Chondrocyte (in vitro differentiated cells): Measurements from ENCODE around the gene FOXL1. TPM values are rescaled to one million over a fixed set of nuclear protein-coding genes. Genes with fewer than 3 reads are reported as not detected.

ENCODE experiments used
- DNase-seq: peaks from one replicate; pipeline ENCODE4 v3.0.0; 2021; ENCODE audit warnings: mixed read lengths, low spot score
- H3K27ac Mint-ChIP-seq: one replicate; pipeline ENCODE4 v1.8.0; 2021; ENCODE audit warnings: mild to moderate bottlenecking, moderate library complexity, mixed read lengths; ENCODE audit not compliant: unreplicated experiment
- H3K27me3 Mint-ChIP-seq: 2 replicates; pipeline ENCODE4 v1.8.0; 2021; ENCODE audit warnings: low read depth, mixed read lengths
- H3K36me3 Mint-ChIP-seq: 2 replicates; pipeline ENCODE4 v1.8.0; 2021; ENCODE audit warnings: low read depth, mixed read lengths
- H3K4me1 Mint-ChIP-seq: 2 replicates; pipeline ENCODE4 v1.8.0; 2021; ENCODE audit warnings: low read depth, mild to moderate bottlenecking, mixed read lengths
- H3K4me3 Mint-ChIP-seq: one replicate; pipeline ENCODE4 v1.8.0; 2021; ENCODE audit warnings: mild to moderate bottlenecking, moderate library complexity, mixed read lengths; ENCODE audit not compliant: unreplicated experiment
- H3K9me3 Mint-ChIP-seq: 2 replicates; pipeline ENCODE4 v1.8.0; 2021; ENCODE audit warnings: low read depth, mixed read lengths
- total RNA-seq: library from RNA; stranded (reverse); gene quantifications from 3 replicates; pipeline ENCODE4 v1.2.1, GENCODE V29; 2021
- TF ChIP-seq, protein P1 (sequence below): fragments of 200-600 bp; sonication (generic); IDR thresholded peaks from 2 replicates; pipeline ENCODE4 v1.5.0; 2021; ENCODE audit warnings: antibody characterized with exemption, mild to moderate bottlenecking, moderate library complexity

FOXL1 gene
- total RNA-seq, 1 donor from 2014 or later: 8.1 TPM

- H3K4me1 Mint-ChIP-seq: peaks cover 23% of the 10 kb centered on the region
- H3K36me3 Mint-ChIP-seq: peaks cover 4% of the 10 kb centered on the region
- no peaks in the 10 kb centered on the region for H3K9me3 Mint-ChIP-seq
- H3K27me3 Mint-ChIP-seq: no peaks in the 10 kb centered on the region
- H3K4me3 Mint-ChIP-seq: no peak overlapping the region
- no peak for DNase-seq
- peak overlapping the region; percentile 17 for H3K27ac Mint-ChIP-seq
- TF ChIP-seq, protein P1, sequence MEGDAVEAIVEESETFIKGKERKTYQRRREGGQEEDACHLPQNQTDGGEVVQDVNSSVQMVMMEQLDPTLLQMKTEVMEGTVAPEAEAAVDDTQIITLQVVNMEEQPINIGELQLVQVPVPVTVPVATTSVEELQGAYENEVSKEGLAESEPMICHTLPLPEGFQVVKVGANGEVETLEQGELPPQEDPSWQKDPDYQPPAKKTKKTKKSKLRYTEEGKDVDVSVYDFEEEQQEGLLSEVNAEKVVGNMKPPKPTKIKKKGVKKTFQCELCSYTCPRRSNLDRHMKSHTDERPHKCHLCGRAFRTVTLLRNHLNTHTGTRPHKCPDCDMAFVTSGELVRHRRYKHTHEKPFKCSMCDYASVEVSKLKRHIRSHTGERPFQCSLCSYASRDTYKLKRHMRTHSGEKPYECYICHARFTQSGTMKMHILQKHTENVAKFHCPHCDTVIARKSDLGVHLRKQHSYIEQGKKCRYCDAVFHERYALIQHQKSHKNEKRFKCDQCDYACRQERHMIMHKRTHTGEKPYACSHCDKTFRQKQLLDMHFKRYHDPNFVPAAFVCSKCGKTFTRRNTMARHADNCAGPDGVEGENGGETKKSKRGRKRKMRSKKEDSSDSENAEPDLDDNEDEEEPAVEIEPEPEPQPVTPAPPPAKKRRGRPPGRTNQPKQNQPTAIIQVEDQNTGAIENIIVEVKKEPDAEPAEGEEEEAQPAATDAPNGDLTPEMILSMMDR: no peak
Measured at GRCh38 chr16:86626284-86626683, 47.9 kb downstream of the FOXL1 start.

- Mint-ChIP-seq H3K4me3 (no peak overlapping the region), H3K27ac (peak overlapping the region; percentile 87), H3K9me3 (no peaks in the 10 kb centered on the region), H3K4me1 (peaks cover 28% of the 10 kb centered on the region), H3K36me3 (peaks cover 4% of the 10 kb centered on the region), H3K27me3 (no peaks in the 10 kb centered on the region)
- DNase-seq: no peak
- TF ChIP-seq, protein P1: no peak
Measured at GRCh38 chr16:86626966-86627365, 48.6 kb downstream of the FOXL1 start.

DNA sequence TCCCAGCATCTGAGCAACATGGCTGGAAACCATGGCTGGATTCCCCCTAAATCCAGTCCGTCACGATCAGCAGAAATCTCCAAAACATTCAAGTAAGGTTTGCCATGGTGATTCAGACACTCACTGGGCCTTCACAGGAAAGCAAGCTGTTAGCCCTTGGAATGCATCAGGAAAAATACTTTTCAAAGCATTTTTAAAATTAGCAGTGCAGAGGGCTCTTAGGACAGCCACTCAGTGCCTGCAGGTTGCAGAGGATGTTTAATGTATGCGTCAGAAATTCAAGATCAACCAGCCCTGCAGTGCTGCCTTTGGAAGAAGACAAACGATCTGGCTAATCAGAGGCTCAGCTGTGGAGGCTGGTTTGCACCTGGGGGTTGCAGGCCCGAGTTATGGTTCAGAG, 50.3 kb downstream of the FOXL1 start:
- TF ChIP-seq, protein P1: no peak
- Mint-ChIP-seq H3K36me3 (no peaks in the 10 kb centered on the region), H3K4me3 (no peak overlapping the region), H3K27me3 (no peaks in the 10 kb centered on the region), H3K27ac (peak overlapping the region; percentile 70), H3K9me3 (no peaks in the 10 kb centered on the region), H3K4me1 (peaks cover 28% of the 10 kb centered on the region)
- no peak for DNase-seq

GRCh38 chr16:86630471-86630870, 52.1 kb downstream of the FOXL1 start:
- TF ChIP-seq, protein P1: no peak
- Mint-ChIP-seq H3K27ac (no peak overlapping the region), H3K4me1 (peaks cover 39% of the 10 kb centered on the region), H3K36me3 (no peaks in the 10 kb centered on the region), H3K4me3 (no peak overlapping the region), H3K9me3 (no peaks in the 10 kb centered on the region), H3K27me3 (no peaks in the 10 kb centered on the region)
- no peak for DNase-seq

- Mint-ChIP-seq H3K4me1 (peaks cover 39% of the 10 kb centered on the region), H3K9me3 (no peaks in the 10 kb centered on the region), H3K4me3 (no peak overlapping the region), H3K27ac (no peak overlapping the region), H3K27me3 (no peaks in the 10 kb centered on the region), H3K36me3 (no peaks in the 10 kb centered on the region)
- no peak for DNase-seq
- TF ChIP-seq, protein P1: no peak
Measured at GRCh38 chr16:86631444-86631843, 53.1 kb downstream of the FOXL1 start.

Other genes starting within 250 kb of the FOXL1 start
- gene FOXF1, start 68.0 kb upstream of the FOXL1 start, total RNA-seq: not detected in 3 replicates
- 8.1 to 13.2 TPM (median 8.5 TPM) in 3 replicates for gene MTHFSD, start 23.3 kb upstream of the FOXL1 start, total RNA-seq
- 70.4 to 84.2 TPM (median 77.8 TPM) in 3 replicates for gene FOXC2, start 11.7 kb upstream of the FOXL1 start, total RNA-seq